NCI-H82 treated with DMSO at 0.1 percent for 48 hours (cell line): ENCODE measurements around the gene TBL2.
"Not testable (repeated sequence)": the region's sequence is repeated elsewhere in the genome, so short reads cannot be mapped to it uniquely, and the experiment has no call there.

Source experiments
- DNase-seq: peaks from one replicate; lab custom pipeline; 2025; ENCODE audit not compliant: unreplicated experiment; lab: John Stamatoyannopoulos, UW

The TBL2 gene, protein sequence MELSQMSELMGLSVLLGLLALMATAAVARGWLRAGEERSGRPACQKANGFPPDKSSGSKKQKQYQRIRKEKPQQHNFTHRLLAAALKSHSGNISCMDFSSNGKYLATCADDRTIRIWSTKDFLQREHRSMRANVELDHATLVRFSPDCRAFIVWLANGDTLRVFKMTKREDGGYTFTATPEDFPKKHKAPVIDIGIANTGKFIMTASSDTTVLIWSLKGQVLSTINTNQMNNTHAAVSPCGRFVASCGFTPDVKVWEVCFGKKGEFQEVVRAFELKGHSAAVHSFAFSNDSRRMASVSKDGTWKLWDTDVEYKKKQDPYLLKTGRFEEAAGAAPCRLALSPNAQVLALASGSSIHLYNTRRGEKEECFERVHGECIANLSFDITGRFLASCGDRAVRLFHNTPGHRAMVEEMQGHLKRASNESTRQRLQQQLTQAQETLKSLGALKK

DNA sequence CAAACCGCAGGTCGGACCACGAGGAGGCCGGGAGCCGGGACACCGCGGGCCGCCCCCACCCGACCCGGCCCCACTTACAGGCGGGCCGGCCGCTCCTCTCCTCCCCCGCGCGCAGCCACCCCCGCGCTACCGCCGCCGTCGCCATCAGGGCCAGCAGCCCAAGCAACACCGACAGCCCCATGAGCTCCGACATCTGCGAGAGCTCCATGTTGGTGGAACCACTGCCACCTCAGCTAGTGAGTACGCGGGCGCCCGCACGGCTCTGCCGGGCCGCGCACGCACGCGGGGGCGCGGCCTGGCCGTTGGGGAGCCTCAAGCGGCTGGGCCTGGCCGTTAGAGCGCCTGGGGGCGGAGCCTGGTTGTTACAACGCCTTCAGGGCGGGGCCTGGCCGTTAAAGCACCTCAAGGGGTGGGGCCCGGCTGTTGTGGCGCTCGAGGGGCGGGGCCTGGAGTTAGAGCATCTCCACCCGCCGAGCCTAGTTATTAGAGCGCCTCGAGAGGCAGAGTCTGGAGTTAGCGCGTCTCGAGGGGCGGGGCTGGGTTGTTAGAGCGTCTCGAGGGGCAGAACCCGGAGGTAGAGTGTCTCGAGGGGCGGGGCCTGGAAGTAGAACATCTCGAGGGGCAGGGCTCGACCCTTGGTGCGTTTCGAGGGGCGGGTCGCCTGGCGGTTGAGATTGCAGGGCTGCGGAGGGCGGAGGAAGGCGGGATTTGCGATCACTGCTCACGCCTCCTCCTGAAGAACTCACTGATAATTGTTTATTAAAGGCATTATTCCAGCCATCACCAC, at the start of gene TBL2:
Gene TBL2 (minus strand): TSS at position 238 of the 787 bp plus-strand sequence. CDS start 30 bp downstream, at position 208.
- peak; percentile 98 for DNase-seq

DNA sequence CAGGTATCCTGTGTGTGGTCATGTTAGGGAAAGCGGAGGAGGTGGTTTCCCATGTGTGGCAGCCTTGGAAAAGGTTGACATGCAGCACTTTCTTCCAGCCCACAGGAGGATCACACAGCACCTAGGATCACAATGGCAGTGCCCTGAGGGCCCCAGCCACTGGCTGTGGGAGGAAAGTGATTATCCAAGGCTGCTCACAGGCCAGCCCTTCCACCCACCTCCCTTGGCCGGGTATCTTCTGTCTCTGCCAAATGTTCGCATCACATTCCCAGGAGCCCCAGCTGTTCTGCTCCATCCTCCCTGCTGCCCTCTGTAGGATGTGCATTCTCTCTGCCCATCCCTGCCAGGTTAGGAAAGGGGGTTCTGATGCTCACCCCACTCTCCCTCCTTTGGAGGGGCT, 48.4 kb upstream of the TBL2 start:
- peak; percentile 16 for DNase-seq

DNA sequence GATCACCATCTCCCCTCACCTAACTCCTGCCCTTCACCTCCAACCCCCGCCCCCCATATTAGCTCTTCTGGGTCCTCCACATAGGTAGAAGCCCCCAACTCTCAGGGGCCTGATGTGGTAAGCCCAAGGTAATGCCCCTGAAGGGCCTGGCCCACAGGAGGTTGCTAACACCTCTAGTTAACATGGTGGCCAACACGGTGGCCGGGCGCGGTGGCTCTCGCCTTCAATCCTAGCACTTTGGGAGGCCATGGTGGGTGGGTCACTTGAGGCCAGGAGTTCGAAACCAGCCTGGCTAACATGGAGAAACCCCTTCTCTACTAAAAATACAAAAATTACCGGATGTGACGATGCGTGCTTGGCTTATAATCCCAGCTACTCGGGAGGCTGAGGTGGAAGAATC, 46.9 kb upstream of the TBL2 start:
- DNase-seq, result no peak

DNA sequence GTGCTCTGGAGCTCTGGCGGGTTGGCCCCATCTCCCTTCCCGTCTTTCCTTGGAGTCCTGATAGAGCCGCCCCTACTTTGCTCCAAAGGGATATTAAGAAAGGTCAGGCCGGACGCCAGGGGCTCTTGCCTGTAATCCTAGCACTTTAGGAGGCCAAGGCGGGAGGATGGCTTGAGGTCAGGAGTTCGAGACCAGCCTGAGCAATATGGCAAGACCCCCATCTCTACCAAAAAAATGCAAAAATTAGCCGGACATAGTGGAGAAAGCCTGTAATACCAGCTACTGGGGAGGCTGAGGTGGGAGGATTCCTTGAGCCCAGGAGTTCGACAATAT, 46.3 kb upstream of the TBL2 start:
- no peak for DNase-seq

DNA sequence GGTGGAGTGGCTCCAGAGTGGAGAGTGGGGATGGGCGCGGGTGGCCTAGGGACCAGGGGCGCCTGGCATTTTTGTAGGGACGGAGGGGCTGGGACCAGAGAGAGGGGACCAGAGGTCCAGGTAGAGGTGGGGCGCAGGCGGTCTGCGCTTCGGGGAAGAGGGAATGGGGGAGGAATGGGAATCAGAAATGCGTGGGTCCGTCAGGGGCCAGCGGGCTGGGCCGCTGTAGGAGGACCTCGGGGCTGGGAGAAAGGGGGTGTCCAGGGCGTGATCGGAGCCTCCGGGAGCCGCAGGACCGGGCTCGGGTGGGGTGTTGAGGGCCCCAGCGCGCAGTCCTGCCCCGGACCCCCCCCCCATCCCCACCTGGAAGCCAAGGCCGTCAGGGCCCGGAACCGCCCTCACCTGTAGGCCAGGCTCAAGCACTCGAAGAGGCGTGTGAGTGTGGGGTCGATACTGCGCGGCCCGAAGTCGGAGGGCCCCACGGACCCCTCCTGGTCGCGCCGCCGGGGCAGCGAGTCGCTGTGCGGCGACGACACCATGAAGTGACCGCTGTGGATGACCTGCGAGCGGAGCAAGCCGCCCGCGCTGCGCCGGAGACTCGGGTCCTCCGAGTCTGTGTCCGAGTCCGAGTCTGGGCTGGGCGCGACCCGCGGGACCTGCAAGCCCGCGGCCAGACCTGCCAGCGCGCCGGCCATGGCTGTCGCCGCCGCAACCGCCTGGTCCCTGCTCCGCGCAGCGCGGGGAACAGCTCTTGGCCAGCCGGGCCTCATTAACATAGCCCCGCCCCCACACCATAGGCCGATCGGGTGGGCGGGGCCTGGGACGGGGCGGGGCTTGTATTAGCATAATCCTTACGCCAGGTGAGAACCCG, 45.7 kb upstream of the TBL2 start, which contains the start of gene MLXIPL:
Gene MLXIPL (minus strand): TSS at position 725 of the 871 bp plus-strand sequence. CDS start 30 bp downstream, at position 695.
- peak; percentile 46 for DNase-seq

DNA sequence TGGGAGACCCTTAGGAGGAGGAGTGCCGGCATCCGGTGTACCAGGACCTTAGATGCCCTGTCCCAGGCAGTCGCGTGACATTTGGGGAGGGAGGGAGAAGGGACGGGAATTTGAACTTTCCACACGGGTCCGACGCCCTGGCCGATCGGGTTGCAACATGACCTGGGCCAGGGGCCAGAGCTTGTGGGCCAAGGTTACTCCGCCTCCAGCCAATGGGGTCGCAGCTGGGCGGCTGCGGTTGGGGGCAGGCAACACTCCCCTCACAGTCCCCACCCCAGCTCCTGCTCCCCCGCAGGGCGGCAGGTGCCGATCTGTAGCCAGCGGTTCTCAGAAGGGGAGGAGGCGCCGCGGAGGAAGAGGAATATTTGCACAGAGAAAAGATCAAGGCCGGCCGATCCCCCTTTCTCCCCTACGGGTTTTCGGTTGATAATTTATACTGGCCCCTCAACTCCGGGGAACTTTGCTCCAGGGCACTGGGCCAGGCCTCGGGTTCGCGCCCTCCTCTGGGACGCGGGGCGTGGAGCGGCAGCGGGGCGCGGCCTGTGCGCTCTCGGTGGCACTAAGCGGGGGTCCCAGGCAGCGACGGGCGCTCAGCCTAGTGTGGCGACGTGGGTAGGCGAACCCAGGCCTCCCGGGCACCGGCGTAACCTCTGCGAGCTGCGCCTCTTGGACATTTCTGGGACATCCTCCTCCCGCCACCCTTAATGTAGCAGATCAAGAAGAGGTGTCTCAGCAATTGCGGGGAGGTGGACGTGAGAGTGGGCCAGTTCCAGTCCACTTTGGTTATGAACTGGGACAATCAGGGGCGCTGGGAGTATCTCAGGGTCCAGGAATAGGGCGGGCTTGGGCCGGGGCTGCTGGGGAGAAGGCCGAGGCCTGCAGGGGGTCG, 44.8 kb upstream of the TBL2 start:
- no peak for DNase-seq

DNA sequence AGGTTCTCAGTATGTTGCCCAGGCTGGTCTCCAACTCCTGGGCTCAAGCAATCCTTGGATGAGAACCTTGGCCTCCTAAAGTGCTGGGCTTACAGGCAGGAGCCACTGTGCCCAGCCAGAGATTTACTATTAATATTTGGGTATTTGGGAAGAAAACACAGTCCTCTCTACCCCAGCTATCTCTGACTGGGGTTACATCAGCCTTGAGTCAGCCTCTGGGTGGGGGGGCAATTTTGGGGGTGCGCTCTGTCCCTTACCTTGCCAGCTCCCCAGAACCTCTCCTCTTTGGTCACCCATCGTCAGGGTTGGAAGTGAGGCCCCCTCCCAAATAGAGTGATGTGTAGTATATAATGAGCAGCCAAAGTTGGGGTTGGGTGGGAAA, 44.1 kb upstream of the TBL2 start:
- no peak for DNase-seq

DNA sequence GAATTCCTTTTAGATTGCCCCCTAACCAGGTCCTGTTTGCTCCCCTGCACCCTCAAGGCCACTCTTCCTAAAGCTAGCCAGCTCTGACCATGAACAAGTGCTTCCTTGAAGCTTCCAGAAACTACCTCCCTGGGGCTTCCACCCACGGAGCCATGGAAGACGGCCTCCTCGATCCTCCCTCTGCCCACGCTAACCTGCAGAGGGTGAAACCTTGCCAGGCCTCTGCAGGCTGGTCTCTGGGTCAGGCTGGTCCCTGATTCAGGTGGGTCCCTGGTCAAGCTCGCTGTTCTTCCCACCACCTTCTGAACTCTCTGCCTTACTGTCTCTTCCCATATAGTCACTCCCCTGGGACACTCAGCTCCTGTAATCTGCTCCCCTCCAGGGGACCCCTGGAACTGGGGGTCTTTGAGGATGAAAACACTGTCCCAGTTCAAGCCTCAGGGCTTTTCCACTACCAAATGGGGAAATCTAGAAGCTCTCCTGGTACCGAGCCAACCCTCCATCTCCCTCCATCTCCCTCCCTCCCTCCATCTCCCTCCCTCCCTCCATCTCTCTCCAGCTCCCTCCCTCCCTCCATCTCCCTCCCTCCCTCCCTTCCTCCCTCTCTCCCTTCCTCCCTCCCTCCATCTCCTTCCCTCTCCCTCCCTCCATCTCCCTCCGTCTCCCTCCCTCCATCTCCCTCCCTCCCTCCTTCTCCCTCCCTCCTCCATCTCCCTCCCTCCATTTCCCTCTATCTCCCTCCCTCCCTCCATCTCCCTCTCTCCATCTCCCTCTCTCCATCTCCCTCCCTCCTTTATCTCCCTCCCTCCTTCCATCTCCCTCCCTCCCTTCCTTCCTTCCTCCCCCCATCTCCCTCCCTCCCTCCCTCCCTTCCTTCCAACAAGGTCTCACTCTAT, 43.0 kb upstream of the TBL2 start:
- no peak for DNase-seq

DNA sequence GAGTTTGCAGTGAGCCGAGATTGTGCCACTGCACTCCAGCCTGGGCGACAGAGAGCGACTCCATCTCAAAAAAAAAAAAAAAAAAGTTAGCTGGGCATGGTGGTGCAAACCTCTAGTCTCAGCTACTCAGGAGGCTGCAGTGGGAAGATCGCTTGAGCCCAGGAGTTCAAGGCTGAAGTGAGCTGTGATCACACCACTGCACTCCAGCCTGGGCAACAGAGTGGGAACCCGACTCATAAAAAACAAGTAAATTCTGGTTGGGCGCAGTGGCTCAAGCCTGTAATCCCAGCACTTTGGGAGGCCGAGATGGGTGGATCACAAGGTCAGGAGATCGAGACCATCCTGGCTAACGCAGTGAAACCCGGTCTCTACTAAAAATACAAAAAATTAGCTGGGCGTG, 41.0 kb upstream of the TBL2 start:
- not testable (repeated sequence) for DNase-seq

DNA sequence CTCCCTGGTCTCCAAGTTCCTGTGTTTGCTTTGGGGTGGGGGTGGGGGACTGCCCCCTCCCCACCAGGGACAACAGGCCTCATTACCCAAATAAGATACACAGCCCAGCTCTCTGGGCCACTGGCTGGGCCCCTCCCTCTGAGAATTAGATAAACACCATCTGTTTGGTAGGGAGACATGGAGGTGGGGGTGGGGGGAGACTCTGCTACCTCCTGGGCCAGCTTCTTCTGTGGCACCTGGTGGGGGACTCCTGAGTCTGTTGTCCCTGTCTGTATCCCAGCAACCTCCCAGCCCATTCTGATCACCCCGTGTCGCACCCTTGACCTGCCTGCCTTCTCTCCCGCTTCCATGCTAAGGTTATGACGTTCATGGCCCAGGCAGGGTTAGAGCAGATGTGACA, 40.2 kb upstream of the TBL2 start:
- peak; percentile 97 for DNase-seq

DNA sequence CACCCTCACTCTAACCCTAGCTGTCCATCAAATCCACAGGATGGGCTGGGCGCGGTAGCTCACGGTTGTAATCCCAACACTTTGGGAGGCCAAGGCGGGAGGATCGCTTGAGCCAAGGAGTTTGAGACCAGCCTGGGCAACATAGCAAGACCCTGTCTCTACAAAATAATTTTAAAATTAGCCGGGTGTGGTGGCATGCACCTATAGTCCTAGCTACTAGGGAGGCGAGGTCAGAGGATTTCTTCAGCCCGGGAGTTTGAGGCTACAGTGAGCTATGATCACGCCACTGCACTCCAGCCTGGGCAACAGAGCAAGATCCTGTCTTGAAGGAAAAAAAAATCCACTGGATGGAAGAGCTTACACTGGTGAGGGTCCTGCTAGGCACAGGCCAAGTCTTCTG, 39.1 kb upstream of the TBL2 start:
- DNase-seq, result not testable (repeated sequence)

DNA sequence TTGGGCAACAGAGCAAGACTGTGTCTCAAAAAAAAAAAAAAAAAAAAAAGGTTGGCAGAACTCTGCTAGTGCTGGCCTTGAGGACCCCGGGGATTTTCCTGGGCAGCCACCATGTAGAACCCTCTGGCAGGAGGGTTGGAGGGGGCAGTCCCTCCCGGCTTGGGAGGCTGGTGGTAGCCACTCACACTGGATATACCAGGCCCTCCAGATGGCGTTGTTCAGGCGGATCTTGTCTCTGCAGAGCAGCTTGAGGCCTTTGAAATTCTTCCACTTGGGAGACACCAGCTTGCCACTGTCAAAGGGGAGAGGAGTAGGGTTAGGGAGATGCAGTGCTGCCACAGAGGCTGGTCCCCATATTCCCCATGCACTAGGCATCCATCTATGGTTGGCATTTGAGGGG, 37.5 kb upstream of the TBL2 start:
- no peak for DNase-seq

DNA sequence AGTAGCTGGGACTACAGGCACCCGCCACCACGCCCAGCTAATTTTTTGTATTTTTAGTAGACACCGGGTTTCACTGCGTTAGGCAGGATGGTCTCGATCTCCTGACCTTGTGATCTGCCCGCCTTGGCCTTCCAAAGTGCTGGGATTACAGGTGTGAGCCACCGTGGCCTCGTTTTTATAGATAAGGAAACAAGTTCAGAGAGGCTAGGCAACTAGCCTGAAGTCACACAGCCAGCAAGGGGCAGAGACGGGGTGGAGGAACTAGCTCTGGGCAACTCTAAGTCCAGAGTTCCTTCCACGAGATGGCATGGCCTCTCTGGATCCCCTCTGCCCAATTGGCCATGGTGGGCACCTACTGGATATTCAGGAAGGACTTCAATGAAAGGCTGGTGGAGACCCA, 36.6 kb upstream of the TBL2 start:
- DNase-seq, result not testable (repeated sequence)

DNA sequence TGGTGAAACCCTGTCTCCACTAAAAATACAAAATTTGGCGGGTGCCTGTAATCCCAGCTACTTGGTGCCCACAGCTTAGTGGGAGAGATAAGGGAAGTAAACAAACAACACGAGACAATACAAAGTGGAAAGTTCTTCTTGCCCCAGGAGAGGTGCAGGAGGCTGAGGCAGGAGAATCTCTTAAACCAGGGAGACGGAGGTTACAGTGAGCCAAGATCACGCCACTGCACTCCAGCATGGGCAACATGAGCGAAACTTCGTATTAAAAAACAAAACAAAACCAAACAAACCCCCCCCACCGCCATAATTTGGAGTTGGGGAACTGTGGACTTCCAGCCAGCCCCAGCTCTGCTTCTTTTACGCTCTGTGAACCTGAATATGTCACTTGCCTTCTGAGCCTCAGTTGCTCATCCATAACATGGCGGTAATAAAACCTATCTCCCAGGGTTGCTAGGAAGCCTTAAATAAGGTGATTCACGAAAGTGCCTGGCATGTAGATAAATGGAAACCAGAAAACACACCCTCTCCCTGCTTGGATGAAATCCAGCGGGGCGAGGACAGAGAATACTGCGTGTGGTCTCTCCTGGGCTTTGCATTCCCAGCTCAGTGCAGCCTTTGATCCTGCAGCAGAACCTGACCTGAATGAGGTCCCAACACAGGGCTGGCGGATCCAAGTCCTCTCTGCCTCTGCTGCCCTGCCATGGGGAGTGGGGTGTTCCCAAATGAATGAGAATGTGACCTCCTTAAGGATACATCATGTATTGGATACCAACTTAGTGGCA, 35.8 kb upstream of the TBL2 start:
- DNase-seq, result no peak

DNA sequence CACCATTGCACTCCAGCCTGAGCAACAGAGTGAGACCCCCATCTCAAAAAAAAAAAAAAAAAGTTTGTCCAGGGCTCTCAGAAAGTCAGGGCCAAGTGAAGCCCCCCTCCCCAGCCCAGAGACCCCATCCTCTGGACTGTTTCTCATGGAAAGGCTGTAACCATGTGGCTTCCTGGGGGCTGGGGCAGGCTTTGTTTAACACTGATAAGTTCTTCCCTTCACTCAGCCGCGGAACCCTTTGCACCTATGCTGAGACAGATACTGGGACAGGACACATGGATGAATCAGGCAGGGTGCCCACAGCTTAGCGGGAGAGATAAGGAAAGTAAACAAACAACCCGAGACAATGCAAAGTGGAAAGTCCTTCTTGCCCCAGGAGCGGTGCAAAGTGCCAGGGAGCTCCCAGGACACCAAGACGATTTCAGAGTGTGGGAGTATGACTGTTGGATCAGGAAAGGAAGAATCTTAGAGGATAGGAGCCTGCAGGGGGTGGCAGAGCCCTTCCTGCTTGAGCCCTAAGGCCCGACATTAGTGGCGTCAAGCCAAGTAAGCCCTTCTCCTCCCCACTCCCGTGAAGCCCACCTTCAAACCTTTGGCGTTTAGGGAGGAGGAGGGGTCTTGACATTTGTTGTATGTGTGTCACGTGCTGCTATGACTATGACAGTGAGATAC, 34.4 kb upstream of the TBL2 start:
- DNase-seq, result peak; percentile 24

DNA sequence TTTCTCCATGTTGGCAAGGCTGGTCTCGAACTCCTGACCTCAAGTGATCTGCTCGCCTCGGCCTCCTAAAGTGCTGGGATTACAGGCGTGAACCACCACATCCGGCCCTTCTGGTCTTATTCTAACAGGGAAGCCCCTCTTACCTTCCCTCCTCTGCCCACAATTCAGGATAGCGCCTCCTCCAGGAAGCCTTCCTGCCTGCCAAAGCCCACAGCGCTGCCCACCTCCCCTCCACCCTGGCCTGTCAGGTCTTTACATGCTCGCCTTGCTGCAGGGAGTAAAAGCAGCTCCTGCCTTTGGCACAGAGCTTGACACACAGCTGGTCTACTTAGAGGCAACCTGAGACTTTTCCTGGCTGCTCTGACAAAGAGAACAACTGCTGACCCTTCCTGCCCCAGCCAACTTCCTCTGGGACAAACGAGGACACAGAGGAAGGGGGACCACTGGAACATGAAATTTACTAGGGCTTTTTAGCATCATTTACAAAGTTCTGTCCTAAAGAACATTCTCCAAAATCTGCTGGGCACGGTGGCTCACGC, 32.7 kb upstream of the TBL2 start:
- no peak for DNase-seq

DNA sequence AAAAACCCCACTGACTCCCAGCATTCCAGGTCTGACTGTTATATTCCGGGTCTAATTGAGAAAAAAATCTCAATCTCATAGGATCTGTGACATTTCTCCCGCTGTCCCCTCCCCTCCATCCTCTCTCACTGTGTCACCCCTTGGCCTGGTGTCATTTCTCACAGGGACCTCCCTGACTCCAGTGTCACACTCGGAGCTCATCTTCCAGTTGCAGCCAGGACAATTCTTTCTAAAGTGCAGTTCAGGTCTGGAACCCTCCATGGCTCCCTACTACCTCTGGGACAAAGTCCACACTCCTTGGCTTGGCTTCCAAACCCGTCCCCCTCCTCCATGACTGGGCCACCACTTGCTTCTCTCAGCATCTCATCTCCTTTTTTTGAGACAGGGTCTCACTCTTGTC, 31.7 kb upstream of the TBL2 start:
- DNase-seq, result no peak

DNA sequence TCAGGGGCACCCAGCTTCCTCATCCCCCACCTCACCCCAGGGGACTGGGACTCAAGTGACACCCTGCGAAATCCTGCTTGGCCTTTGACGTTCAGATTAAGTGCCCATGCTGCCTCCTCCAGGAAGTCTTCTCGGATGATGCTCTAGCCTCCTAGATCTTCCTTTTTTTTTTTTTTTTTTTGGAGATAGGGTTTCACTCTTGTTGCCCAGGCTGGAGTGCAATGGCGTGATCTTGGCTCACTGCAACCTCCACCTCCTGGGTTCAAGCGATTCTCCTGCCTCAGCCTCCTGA, 29.3 kb upstream of the TBL2 start:
- not testable (repeated sequence) for DNase-seq
